ENCODE results near the gene AGO1.

AGO1 gene

GRCh38 chr1:35882945-35883634 lies at the start of gene AGO1:
Gene AGO1 (plus strand): TSS chr1:35883209. CDS start chr1:35883422, 213 bp downstream.
- peak; percentile 95 to 98 for DNase-seq (ENCODE audit: low read depth in 2 of 2)

- no peak for DNase-seq (ENCODE audit: low read depth in 2 of 2)
These were observed 49.6 kb upstream of the AGO1 start for GRCh38 chr1:35833395-35833794.

GRCh38 chr1:35834218-35834617 lies 48.8 kb upstream of the AGO1 start:
- DNase-seq (ENCODE audit: low read depth in 2 of 2), result no peak

GRCh38 chr1:35835398-35835797 lies 47.6 kb upstream of the AGO1 start:
- DNase-seq (ENCODE audit: low read depth in 2 of 2), result no peak

DNA sequence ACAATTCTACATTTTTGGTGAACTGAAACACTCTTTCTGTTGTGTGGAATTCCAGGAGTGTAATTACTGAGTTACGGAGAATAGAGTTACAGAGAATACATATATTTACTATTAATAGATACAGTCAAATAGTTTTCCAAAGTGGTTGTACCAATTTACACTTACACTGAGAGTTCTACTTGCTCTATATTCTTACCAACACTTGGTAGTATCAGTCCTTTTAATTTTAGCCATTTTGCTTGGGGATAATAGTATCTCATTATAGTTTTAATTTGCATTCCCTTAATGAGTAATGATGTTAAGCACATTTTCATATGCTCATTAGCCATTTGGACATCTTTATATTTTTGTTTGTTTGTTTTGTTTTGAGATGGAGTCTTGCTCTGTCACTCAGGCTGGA lies 46.3 kb upstream of the AGO1 start:
- DNase-seq (ENCODE audit: low read depth in 2 of 2), result no peak

GRCh38 chr1:35838693-35839245 lies 44.2 kb upstream of the AGO1 start:
- DNase-seq (ENCODE audit: low read depth in 2 of 2), result no peak

DNA sequence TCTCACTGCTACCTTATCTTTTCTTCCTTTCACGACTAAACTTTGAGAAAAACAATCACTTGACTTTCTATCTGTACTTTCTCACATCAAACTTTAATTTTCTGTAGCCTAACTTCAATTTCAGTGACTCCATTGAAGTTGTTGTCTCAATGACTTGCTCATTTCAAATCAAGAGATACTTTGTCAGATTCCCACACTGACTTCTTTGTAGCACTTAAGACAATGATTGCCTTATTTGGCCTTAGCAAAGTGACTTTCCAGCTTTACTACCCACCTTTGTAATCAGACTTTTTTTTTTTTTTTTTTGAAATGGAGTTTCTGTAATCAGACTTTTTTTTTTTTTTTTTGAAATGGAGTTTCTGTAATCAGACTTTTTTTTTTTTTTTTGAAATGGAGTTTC lies 38.2 kb upstream of the AGO1 start:
- DNase-seq (ENCODE audit: low read depth in 2 of 2), result no peak

DNA sequence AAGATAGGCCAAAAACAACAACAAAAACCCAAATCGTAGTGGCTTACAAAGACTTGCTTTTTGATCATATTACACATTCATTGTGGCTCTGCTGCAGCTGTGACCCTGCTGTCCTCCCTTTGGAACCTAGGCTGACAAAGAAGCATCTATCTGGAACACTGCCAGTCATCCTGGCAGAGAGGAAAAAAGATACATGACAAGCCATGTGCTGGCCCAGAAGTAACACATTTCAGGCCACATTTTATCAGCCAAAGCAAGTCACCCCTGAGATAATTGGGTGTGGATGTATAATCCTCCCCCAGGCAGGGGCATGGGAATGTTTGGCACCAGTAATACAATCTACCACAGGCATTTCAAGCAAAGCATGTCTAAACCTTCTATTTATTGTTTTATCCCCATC lies 37.2 kb upstream of the AGO1 start:
- DNase-seq (ENCODE audit: low read depth in 2 of 2), result no peak

GRCh38 chr1:35847935-35848565 lies 35.0 kb upstream of the AGO1 start:
- no peak for DNase-seq (ENCODE audit: low read depth in 2 of 2)

DNA sequence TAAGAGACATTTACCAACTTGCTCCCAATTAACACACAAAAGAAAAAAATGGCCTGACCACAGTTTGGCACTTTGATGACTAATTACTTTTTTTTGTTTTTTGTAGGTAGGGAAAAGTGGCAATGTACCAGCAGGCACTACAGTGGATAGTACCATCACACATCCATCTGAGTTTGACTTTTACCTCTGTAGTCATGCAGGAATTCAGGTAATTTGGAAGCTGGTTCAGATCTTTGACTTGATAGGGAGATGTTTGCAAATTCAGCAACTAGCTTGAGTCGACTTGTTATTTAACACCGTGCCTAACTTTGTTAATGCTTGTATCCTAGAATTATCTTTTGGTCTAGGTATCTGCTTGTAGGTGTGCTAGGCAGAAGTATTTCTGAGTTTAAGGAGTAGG lies 33.0 kb upstream of the AGO1 start:
- DNase-seq (ENCODE audit: low read depth in 2 of 2), result no peak

GRCh38 chr1:35850716-35851115 lies 32.3 kb upstream of the AGO1 start:
- no peak for DNase-seq (ENCODE audit: low read depth in 2 of 2)

GRCh38 chr1:35851132-35851869 lies 31.7 kb upstream of the AGO1 start:
- DNase-seq (ENCODE audit: low read depth in 2 of 2), result no peak

DNA sequence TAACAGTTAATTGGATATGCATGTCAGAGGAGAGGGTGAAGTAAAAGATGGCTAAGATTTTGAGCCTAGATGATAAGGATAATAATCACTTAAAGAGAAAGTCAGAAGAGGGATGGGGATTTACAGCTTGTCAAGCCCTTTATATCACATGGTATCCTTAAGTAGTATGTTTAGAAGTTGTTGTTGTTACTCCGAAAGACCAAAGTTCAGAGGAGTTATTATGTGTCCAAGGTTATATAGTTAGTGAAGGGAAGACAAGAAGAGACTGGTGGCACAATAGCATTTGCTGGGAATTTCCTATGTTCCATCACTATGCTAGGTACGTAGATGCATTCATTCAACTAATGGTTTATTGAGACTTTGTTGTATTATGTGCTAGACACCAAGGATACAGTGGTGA lies 30.8 kb upstream of the AGO1 start:
- DNase-seq (ENCODE audit: low read depth in 2 of 2), result no peak

GRCh38 chr1:35854989-35855700 lies 27.9 kb upstream of the AGO1 start:
- no peak for DNase-seq (ENCODE audit: low read depth in 2 of 2)

DNA sequence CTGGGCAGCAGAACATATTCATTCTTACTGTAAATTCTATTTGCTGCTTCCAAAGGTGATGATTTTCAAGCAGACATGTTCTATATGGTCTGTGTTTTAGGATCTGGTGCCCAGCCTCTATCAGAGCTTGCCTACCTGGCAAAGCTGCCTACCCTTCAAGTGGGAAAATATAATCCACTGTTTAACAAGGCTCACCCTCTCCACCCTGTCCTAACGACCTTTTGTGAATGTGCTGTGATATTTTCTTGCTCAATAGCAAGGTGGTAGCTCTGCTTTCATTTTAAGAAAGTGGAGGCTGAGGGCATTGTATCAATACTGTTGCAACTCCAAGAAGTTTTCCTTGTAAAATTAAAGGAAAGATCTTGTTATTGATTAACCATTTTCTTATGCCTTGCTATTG lies 26.0 kb upstream of the AGO1 start:
- no peak for DNase-seq (ENCODE audit: low read depth in 2 of 2)

DNA sequence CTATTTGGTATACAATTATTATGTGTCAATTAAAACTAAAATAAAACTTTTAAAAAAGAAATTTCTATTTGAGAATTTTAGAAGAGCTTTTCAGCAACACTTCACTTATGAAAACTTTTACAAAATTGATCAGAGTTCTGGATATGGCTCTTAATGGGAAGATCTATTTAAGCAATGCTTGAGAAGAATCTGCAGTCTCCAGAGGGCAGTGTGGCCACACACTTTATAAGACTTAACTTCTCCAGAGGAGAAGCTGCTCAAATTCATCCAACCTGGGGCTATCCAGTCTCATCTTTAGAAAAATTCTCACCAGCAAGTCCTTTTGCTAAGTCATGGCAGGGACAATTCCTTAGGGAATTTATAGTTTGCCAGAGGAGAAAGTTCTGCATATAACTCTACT lies 25.2 kb upstream of the AGO1 start:
- no peak for DNase-seq (ENCODE audit: low read depth in 2 of 2)

DNA sequence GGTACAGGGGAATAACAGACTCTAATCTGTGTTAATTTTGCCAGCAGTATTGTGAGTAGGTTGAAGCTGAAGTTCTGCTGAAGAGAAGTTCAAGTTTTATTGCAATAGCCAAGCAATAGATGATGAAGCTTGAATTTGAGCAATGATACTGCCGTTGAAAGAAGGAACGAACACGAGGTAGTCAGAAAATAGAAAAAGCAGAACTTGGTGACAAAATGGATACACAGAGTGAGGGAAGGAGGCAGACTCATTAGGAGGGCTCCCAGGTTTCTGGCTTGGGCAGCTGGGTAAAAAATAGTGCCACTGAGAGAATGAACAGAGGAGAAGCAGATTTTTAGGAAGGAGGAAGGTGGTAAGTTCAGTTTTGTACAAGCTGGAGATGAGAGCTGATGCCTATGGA lies 22.3 kb upstream of the AGO1 start:
- DNase-seq (ENCODE audit: low read depth in 2 of 2), result no peak

DNA sequence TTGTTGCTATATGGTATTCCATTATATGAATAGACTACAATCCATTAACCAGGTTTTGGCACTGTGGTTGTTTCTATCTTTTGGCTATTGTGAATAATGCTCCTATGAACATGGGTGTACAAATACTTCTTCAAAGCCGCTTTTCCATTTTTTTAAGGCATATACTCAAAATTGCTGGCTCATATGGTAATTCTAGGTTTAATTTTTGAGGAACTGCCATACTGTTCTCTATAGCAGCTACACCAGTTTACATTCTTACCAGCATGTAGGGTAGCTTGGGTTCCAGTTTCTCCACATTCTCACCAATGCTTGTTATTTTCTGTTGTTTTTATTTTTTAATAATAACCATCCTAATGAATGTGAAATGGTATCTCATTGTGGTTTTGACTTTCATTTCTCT lies 19.9 kb upstream of the AGO1 start:
- no peak for DNase-seq (ENCODE audit: low read depth in 2 of 2)

- DNase-seq (ENCODE audit: low read depth in 2 of 2), result no peak
These were observed 19.0 kb upstream of the AGO1 start for GRCh38 chr1:35863881-35864625.

DNA sequence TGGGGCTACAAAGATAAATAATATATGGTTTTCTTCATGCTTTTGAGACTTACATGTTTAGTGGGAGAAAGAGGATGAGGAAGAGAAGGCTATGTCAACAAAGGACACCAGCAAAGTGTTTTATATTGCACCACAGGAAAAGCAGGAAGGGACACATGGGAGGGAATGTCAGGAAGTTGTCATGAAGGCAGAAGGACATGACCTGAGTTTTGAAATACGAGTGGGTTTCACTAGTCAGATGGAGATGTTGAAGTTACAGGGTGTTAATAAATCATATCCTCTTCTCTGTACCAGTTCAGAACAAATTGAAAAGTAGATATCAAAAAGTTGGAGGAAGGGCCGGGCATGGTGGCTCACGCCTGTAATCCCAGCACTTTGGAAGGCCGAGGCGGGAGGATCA lies 18.2 kb upstream of the AGO1 start:
- no peak for DNase-seq (ENCODE audit: low read depth in 2 of 2)

GRCh38 chr1:35866991-35867390 lies 16.0 kb upstream of the AGO1 start:
- no peak for DNase-seq (ENCODE audit: low read depth in 2 of 2)

Data from stimulated activated CD8-positive, alpha-beta memory T cell treated with anti-CD3 and anti-CD28 coated beads, Interleukin-2, amount 100 ng/mL, for 48 hours (primary cell).